Measurements from ENCODE around the gene CNNM2. TPM values are rescaled to one million over a fixed set of nuclear protein-coding genes. Genes with fewer than 3 reads are reported as not detected.
"Not testable (repeated sequence)": the region's sequence is repeated elsewhere in the genome, so short reads cannot be mapped to it uniquely, and the experiment has no call there.

CNNM2 gene
- total RNA-seq, 1 donor from 2014 or later, result 9.6 TPM

- no peak overlapping the region for H3K4me3 Mint-ChIP-seq
- DNase-seq (ENCODE audit: low read depth, low spot score), result no peak
- H3K27me3 Mint-ChIP-seq (ENCODE audit: low read depth), result no peaks in the 10 kb centered on the region
- no peaks in the 10 kb centered on the region for H3K4me1 Mint-ChIP-seq
- no peak for TF ChIP-seq CTCF (conservative IDR thresholded peaks at IDR 0.05)
- H3K27ac Mint-ChIP-seq (ENCODE audit: unreplicated experiment), result no peak overlapping the region
- no peaks in the 10 kb centered on the region for H3K36me3 Mint-ChIP-seq (ENCODE audit: low read depth)
- H3K9me3 Mint-ChIP-seq, result no peaks in the 10 kb centered on the region
Measured at GRCh38 chr10:102967123-102967522, 49.0 kb downstream of the CNNM2 start.

- DNase-seq (ENCODE audit: low read depth, low spot score), result no peak
- no peaks in the 10 kb centered on the region for H3K9me3 Mint-ChIP-seq
- no peak overlapping the region for H3K27ac Mint-ChIP-seq (ENCODE audit: unreplicated experiment)
- H3K4me3 Mint-ChIP-seq, result no peak overlapping the region
- TF ChIP-seq CTCF (conservative IDR thresholded peaks at IDR 0.05), result no peak
- H3K4me1 Mint-ChIP-seq, result no peaks in the 10 kb centered on the region
- H3K36me3 Mint-ChIP-seq (ENCODE audit: low read depth), result no peaks in the 10 kb centered on the region
- no peaks in the 10 kb centered on the region for H3K27me3 Mint-ChIP-seq (ENCODE audit: low read depth)
Measured at GRCh38 chr10:102970562-102971340, 52.7 kb downstream of the CNNM2 start.

- Mint-ChIP-seq H3K27ac (ENCODE audit: unreplicated experiment) (no peak overlapping the region), H3K9me3 (no peaks in the 10 kb centered on the region), H3K27me3 (ENCODE audit: low read depth) (no peaks in the 10 kb centered on the region), H3K4me3 (no peak overlapping the region), H3K36me3 (ENCODE audit: low read depth) (no peaks in the 10 kb centered on the region), H3K4me1 (no peaks in the 10 kb centered on the region)
- no peak for DNase-seq (ENCODE audit: low read depth, low spot score)
- no peak for TF ChIP-seq CTCF (conservative IDR thresholded peaks at IDR 0.05)
Measured at GRCh38 chr10:102975483-102976379, 57.6 kb downstream of the CNNM2 start.

GRCh38 chr10:102976380-102976726 lies 58.3 kb downstream of the CNNM2 start:
- not testable (repeated sequence) for H3K36me3 Mint-ChIP-seq (ENCODE audit: low read depth); H3K27me3 Mint-ChIP-seq (ENCODE audit: low read depth); H3K27ac Mint-ChIP-seq (ENCODE audit: unreplicated experiment); H3K9me3 Mint-ChIP-seq; DNase-seq (ENCODE audit: low read depth, low spot score); H3K4me1 Mint-ChIP-seq; H3K4me3 Mint-ChIP-seq

- H3K36me3 Mint-ChIP-seq (ENCODE audit: low read depth), result no peaks in the 10 kb centered on the region
- no peak overlapping the region for H3K4me3 Mint-ChIP-seq
- no peaks in the 10 kb centered on the region for H3K9me3 Mint-ChIP-seq
Measured at GRCh38 chr10:102982296-102982695, 64.2 kb downstream of the CNNM2 start.

More at GRCh38 chr10:102982296-102982695, 64.2 kb downstream of the CNNM2 start:
- Mint-ChIP-seq H3K27me3 (ENCODE audit: low read depth) (no peaks in the 10 kb centered on the region), H3K4me1 (no peaks in the 10 kb centered on the region), H3K27ac (ENCODE audit: unreplicated experiment) (no peak overlapping the region)
- DNase-seq (ENCODE audit: low read depth, low spot score), result no peak
- no peak for TF ChIP-seq CTCF (conservative IDR thresholded peaks at IDR 0.05)
